HT1080 (cell line): ENCODE measurements around the gene CHMP1A. TPM values are rescaled to one million over a fixed set of nuclear protein-coding genes. Genes with fewer than 3 reads are reported as not detected.

Source experiments
- DNase-seq: peaks from one replicate; pipeline ENCODE4 v3.0.0-alpha.2; 2015; ENCODE audit warnings: low read depth
- total RNA-seq: library from RNA; depleted of rRNA; stranded (reverse); fragments of >200 nt; shearing (Covaris generic); gene quantifications from 2 replicates; pipeline ENCODE4 v1.2.3, GENCODE V29; 2014; rRNA removed

The CHMP1A gene
- total RNA-seq, 1 experiment from 2014 or later = 120 TPM

- DNase-seq = no peak
Measured at GRCh38 chr16:89605186-89605970, 52.1 kb downstream of the CHMP1A start.

- DNase-seq = no peak
Measured at GRCh38 chr16:89604764-89605163, 52.7 kb downstream of the CHMP1A start.

- no peak for DNase-seq
Measured at GRCh38 chr16:89602952-89603590, 54.4 kb downstream of the CHMP1A start.

GRCh38 chr16:89602273-89602951, 55.1 kb downstream of the CHMP1A start:
- DNase-seq = peak; percentile 88

- no peak for DNase-seq
Measured at GRCh38 chr16:89601906-89602272, 55.6 kb downstream of the CHMP1A start.

- DNase-seq = no peak
Measured at GRCh38 chr16:89600956-89601355, 56.6 kb downstream of the CHMP1A start.

- DNase-seq = no peak
Measured at GRCh38 chr16:89600427-89600826, 57.1 kb downstream of the CHMP1A start.

- no peak for DNase-seq
Measured at GRCh38 chr16:89599902-89600301, 57.6 kb downstream of the CHMP1A start.

- peak; percentile 47 for DNase-seq
Measured at GRCh38 chr16:89599451-89599858, 58.1 kb downstream of the CHMP1A start.

- no peak for DNase-seq
Measured at GRCh38 chr16:89598199-89598598, 59.3 kb downstream of the CHMP1A start.

- DNase-seq = no peak
Measured at GRCh38 chr16:89596957-89597649, 60.4 kb downstream of the CHMP1A start.

- no peak for DNase-seq
Measured at GRCh38 chr16:89596061-89596689, 61.3 kb downstream of the CHMP1A start.

GRCh38 chr16:89595330-89596060, 62.0 kb downstream of the CHMP1A start:
- no peak for DNase-seq

Other genes with a start within 250 kb of the CHMP1A start
- gene ANKRD11, start 167.1 kb downstream of the CHMP1A start, total RNA-seq = 62.6 and 79.1 TPM in 2 replicates
- gene SPG7, start 149.3 kb downstream of the CHMP1A start, total RNA-seq = 98.5 and 101 TPM in 2 replicates
- gene RPL13, start 97.0 kb downstream of the CHMP1A start, total RNA-seq = 4,778 and 6,062 TPM in 2 replicates
- gene CPNE7, start 82.0 kb downstream of the CHMP1A start, total RNA-seq = 0.87 TPM in 1 of 2 replicates, not detected in the other
- not detected in 2 replicates for gene DPEP1, start 44.1 kb downstream of the CHMP1A start, total RNA-seq
- gene SPATA33, start 128 bp upstream of the CHMP1A start, total RNA-seq = 5.4 and 5.6 TPM in 2 replicates
- gene CDK10, start 29.0 kb upstream of the CHMP1A start, total RNA-seq = 39.2 and 44.5 TPM in 2 replicates
- gene SPATA2L, start 44.0 kb upstream of the CHMP1A start, total RNA-seq = 14.4 and 15.1 TPM in 2 replicates
- 13.4 and 16.0 TPM in 2 replicates for gene VPS9D1, start 63.2 kb upstream of the CHMP1A start, total RNA-seq
- 14.8 and 17.6 TPM in 2 replicates for gene ZNF276, start 63.8 kb upstream of the CHMP1A start, total RNA-seq
- gene FANCA, start 158.9 kb upstream of the CHMP1A start, total RNA-seq = 45.4 and 60.1 TPM in 2 replicates
- gene SPIRE2, start 170.8 kb upstream of the CHMP1A start, total RNA-seq = 1.0 and 2.1 TPM in 2 replicates
- 106 and 117 TPM in 2 replicates for gene TCF25, start 215.9 kb upstream of the CHMP1A start, total RNA-seq